NCI-H128 (cell line): ENCODE data around the gene RIMBP3C.
"Not testable (repeated sequence)": the region's sequence is repeated elsewhere in the genome, so short reads cannot be mapped to it uniquely, and the experiment has no call there.

ENCODE experiments used
- DNase-seq: peaks from one replicate; lab custom pipeline; 2025; ENCODE audit not compliant: unreplicated experiment; lab: John Stamatoyannopoulos, UW

The RIMBP3C gene

GRCh38 chr22:21579474-21579851 is 28.2 kb upstream of the RIMBP3C start:
- DNase-seq, result no peak

GRCh38 chr22:21573750-21574494 is 22.7 kb upstream of the RIMBP3C start:
- no peak for DNase-seq

- no peak for DNase-seq
These were observed 22.1 kb upstream of the RIMBP3C start for GRCh38 chr22:21573293-21573734.

GRCh38 chr22:21571679-21572078 is 20.4 kb upstream of the RIMBP3C start:
- no peak for DNase-seq

DNA sequence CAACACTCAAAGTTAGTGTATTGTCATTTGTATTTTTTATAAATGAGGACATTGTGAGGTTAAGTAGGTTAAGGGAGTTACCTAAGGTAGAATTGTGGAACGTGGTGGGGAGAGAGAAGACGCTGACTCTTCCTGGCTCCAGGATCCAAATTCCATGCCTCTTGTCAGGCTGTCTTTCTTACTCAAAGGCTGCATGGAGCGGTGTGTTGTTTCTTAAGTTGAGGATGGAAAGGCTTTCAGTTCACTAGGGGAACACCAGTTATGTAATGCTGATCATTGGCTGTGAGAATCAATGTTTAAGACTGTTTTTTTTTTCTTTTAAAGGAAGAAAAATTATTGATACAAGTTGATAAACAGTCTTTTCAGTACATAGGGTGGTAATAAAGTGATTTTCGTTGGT is 19.1 kb upstream of the RIMBP3C start:
- no peak for DNase-seq

- no peak for DNase-seq
These were observed 18.4 kb upstream of the RIMBP3C start for GRCh38 chr22:21569459-21570170.

GRCh38 chr22:21569076-21569427 is 17.8 kb upstream of the RIMBP3C start:
- DNase-seq, result not testable (repeated sequence)

DNA sequence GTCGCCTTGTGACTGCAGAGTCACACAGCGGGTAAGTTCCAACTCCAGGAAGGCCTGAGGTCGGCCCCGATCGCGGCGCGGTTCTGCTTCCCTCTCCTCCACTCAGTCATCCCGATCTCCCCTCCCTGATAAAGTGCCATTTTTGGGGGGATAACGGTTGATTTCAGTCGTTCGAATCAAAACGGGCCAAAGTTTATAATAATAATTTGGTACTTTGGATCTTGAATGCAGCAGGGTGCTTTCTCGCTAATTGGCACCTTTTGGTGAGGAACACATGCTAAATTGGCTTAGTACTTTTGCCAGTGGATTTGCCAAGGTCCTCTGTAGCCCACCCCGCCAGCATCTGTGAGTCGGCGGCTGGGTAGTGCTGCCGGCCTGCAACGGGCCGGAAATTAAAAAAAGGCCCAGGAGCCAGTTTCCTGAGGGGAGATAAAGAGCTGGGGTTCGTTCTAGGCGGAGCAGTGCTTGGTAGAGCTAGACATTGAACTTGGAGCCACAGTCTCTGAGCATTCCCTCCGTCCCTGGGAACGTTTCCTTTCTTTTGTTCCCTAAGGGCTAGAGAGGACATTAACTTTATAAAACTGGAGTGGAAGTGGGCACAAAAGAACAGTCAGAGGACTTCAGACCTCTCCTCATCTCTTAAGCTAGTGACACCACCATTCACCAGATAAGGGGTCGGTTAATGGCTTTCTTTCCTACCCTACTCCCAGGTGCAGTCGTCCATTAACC is 17.2 kb upstream of the RIMBP3C start:
- DNase-seq, result no peak

GRCh38 chr22:21567456-21568346 is 16.4 kb upstream of the RIMBP3C start, which contains the start of gene UBE2L3:
TSS of gene UBE2L3 (plus strand) at chr22:21567714. CDS start at chr22:21567745, 31 bp downstream.
- DNase-seq, result no peak

- no peak for DNase-seq
These were observed 13.2 kb upstream of the RIMBP3C start for GRCh38 chr22:21564411-21564810.

DNA sequence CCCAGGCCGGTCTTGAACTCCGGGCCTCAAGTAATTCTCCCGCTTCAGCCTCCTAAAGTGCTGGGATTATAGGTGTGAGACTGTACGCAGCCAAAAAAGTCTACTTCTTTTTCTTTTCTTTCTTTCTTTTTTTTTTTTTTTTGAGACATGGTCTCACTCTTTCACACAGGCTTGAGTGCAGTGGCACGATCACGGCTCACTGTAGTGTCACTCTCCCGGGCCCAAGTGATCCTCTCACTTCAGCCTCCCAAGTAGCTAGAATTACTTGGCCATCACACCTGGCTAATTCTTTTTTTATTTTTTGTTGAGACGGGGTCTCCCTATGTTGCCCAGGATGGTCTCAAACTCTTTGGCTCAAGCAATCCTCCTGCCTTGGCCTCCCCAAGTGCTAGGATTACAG is 12.7 kb upstream of the RIMBP3C start:
- no peak for DNase-seq

GRCh38 chr22:21560657-21561056 is 9.4 kb upstream of the RIMBP3C start:
- not testable (repeated sequence) for DNase-seq

DNA sequence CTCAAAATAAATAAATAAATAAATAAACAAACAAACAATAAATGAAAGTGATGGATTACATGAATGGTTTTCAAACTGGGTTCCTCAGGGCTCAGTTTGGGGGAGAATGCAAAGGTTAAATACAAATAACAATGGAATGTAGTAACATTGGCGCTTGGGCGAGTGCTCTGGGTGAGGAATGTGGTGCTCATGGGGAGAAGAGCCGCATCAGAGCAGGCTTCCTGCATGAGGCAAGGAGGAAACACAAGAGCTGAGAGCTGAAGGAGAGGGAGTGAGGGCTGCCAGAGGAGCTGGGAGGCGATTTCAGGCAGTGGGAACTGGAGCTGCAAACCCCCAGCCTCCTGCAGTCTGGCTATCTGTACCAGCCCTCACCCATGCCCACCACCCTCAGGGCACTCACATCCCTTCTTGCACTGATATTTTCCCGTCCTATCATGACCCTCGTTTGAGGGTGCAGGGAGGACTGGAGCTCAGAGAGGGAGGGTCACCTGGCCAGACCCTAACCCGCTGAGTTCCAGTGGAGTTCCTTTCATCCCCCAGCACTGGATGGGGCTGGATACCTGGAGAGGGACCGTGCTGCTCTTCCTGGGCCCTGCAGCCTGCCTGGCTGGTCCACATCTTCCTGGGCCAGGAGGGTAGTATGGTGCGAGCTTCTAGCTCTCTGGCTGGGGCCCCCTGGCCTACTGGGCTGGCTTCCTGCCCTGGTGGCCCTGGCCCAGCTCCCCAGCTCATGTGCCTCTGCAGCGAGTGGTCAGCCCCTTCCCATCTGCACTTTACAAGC is 8.3 kb upstream of the RIMBP3C start:
- DNase-seq, result not testable (repeated sequence)

DNA sequence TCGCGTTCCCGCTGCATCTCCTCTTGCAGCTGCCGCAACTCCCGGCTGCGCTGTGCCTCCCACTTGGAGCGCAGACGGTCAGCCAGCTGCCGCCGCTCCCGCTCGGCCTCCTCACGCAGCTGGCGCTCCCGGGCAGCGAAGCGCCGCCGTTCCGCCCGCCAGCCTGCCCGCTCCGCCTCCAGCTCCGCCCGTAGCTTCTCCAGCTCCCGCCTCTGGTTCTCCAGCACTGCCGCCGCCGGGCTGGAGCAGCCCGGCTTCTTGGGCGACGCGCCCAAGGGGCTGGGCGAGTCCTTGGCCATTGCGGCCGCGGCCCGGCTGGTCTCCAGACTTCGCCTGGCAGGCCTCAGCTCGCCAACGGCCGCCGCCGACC is 598 bp downstream of the RIMBP3C start:
- not testable (repeated sequence) for DNase-seq

DNA sequence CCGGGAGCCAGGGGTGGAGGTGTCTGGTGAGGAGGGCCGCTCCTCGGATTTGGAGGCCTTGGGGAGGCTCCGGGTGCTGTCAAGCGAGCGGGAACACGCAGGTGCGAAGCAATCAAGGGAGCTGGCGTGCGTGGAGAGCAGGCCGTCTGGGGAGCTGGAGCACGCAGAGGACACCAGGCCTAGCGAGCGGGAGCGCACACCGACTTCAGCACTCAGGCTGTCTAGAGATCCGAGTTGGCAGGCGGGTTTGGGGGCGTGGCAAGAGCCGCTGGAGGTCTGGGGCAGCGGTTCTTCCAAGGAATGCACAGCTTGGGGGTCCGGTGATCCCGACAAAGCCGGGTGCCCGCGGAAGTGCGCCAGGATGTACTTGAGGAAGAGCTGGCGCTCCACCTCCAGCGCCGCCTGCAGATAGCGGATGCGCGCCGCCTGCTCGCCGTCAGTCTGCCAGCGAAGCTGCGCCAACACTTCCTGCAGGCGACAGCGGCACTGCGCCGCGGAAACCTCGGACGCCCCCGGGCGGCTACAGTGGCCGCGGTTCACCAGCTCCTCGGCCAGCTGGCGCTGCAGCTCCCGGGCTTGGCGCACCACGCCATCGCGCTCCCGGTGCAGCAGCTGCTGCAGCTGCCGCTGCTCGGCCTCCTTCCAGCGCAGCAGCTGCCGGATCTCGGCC is 1.1 kb downstream of the RIMBP3C start:
- not testable (repeated sequence) for DNase-seq

GRCh38 chr22:21549558-21549957 is 1.7 kb downstream of the RIMBP3C start:
- not testable (repeated sequence) for DNase-seq

GRCh38 chr22:21544432-21545322 is 6.6 kb downstream of the RIMBP3C start:
- DNase-seq, result not testable (repeated sequence)

- DNase-seq, result not testable (repeated sequence)
These were observed 11.4 kb downstream of the RIMBP3C start for GRCh38 chr22:21539862-21540261.
